NOMO-1 treated with DMSO at 0.1 percent for 48 hours (cell line): ENCODE results near the gene SLC37A2.

Experiments
- DNase-seq: peaks from one replicate; lab custom pipeline; 2025; ENCODE audit not compliant: unreplicated experiment; lab: John Stamatoyannopoulos, UW

The SLC37A2 gene

DNA sequence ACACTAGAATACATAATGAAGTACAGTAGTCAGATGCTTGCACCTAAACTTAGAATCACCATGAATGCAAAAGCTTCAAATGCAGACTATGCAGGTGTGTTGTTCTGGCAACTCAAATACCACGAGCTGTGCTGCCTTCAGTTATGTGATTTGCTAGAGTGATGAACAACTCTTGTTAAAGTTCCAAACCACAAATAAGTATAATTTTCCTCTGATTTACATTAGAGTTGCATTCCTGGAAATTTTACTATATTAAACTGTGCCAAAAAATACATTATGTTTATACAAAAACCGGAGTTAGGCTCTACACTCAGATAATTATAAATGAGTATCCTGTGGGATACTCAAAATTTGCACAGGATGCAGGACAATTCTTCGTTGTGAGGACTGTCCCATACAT, 45.4 kb downstream of the SLC37A2 start:
- no peak for DNase-seq

DNA sequence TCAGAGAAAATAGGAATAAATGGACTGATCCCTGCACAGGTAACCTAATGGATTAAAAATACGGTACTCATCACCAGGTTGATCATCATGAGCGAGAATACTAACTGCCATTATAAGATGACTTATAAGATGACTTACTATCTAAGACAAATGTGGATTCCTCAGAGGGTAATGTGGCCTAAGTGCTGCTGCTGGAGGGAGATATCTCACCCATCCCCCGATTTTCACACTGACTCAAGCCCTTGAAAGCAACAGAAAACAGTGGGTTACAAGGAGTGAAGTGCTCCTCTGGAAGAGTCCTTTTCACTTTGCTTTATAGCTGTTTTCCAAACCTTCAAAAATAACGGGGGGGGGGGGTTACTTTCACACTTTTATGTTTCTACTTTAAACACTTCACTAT, 47.4 kb downstream of the SLC37A2 start:
- no peak for DNase-seq

DNA sequence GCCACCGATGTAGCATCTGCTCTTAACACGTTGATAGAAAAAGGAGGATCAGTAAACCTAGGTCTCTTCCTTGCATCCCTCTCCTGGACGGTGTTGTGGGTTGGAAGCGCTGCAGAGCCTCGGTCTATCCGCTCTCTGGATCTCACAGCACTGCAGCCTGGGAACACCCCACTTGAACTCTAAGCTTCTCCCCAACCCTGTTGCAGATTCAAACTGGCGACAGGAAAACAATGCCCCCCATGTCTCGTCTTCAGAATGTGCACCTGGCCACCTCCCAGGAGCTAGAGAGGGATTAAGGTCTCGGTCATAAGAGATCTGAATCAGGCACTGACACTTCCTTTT, 47.9 kb downstream of the SLC37A2 start:
- peak; percentile 42 for DNase-seq

DNA sequence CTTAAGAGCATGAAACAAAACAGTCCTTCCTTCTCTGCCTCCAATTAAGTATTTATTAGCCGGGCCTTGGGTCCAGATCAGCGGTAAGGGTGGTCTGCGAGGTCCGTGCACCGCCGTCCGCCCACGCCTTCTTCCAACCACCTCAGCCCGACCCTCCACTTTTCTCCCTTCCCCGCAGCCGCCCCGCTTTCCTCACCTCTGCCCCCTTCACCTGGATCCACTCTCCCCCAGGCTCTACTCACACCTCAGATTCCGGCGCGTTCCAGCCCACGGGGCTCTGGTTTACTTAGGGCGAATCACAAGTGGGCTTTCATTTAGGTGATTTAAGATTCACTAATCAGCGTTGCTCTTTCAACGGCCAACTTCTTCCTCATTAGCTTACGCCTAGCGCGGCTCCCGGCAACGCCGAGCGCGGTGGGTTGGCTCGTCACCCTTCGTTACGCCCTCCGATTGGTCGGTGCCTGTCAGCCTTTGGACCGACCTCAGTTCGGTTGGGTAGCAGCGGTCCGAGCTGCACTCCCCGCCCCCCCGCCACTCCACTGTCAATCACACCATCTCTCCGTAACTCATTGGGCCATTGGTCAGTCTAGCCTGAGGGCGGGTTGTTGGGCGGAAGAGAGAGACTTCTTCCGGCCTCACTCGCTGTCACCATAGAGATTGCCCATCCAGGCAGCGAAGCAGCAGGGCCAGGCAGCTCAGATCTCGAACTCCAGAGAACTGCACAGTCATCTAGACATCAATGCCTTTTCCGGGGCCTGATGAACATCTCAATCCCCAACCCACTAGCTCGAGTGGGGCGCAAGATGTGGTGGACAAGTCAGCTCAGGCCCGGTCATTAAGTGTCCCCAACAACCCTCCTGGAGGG, 48.5 kb downstream of the SLC37A2 start, which contains the start of gene TMEM218:
Gene TMEM218 (minus strand): TSS at position 284 of the 865 bp plus-strand sequence. CDS start 9,385 bp downstream, outside the sequence.
- peak; percentile 98 for DNase-seq

DNA sequence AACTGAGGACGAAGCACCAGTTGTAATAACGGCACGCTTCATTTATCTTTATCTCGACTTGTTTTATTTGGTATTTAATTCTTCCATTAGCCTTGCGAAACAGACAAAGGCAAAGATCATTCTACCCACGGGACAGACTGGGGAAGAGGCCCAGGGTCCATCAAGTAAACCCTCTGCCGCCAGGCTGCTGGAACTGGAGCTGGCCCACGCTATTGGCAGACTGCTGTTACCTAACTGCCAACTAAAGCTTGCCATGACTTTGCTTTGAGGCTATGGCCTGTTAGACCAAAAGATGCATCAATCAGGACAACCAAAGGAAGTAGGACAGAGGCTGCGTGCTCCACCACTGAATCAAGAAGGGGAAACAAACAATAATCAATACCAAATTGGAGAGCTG, 49.1 kb downstream of the SLC37A2 start:
- DNase-seq = no peak

DNA sequence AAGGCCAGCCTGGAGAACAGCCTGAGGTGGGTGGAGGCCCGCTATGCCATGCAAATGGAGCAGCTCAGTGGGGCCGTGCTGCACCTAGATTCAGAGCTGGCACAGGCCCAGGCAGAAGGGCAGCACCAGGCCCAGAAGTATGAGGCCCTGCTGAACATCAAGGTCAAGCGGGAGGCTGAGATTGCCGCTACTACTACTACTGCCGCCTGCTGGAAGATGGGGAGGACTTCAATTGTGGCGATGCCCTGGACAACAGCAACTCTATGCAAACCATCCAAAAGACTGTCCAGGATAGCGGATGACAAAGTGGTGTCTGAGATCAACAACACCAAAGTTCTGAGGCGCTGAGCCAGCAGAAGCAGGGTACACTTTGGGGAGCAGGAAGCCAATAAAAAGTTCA, 51.4 kb downstream of the SLC37A2 start:
- no peak for DNase-seq

DNA sequence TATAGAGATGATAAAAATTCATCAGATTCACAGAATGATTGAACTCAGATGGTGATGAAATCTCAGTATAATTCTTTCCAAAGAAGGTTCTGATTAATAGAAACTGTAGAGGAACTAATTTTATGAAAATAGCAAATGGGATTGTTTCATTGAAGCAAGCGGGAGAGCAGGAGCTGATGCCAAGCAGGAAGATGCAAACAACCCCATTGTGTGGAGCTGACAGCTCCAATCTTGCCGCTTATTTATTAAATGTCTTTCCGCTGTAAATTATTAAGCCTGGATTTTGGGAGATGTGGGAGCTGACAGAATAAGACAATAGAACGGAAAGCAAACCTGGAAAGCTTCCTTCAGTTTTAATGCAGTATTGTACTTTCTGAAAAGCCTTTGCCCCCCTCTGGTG, 54.3 kb downstream of the SLC37A2 start:
- DNase-seq = no peak

DNA sequence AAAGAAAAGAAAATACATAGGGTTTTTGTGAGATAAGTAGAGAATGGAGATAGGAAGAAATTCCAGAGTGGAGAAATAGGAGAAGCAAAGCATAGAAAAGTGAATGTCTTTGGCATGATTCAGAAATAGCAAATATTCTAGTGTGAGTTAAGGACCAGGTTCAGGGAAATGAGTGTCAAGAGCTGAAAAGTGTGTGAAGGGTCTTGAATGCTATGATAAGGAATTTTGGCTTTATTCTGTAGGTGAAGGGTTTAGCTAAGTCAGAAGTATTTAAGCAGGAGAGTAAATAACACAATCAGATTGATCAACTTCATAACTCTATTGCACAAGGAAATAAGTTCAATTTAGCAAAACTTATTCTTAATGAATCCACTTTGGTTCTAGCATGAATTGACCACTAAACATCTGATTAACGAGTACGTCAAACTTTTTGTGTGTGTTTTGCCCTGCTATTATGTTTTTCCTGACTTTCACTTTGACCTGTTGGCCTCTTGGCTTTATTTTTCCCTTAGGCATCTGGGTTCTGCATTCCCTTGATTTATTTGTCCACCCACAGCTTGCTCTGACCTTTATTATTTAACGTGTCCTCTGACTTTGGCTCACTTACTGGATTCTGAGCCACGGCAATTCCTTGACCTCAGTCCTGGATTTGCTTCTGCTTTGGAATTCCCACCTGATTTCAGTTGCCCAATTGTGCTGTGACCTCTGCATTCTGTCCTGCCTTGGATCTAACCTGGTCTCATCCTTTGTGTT, 60.3 kb downstream of the SLC37A2 start:
- no peak for DNase-seq

DNA sequence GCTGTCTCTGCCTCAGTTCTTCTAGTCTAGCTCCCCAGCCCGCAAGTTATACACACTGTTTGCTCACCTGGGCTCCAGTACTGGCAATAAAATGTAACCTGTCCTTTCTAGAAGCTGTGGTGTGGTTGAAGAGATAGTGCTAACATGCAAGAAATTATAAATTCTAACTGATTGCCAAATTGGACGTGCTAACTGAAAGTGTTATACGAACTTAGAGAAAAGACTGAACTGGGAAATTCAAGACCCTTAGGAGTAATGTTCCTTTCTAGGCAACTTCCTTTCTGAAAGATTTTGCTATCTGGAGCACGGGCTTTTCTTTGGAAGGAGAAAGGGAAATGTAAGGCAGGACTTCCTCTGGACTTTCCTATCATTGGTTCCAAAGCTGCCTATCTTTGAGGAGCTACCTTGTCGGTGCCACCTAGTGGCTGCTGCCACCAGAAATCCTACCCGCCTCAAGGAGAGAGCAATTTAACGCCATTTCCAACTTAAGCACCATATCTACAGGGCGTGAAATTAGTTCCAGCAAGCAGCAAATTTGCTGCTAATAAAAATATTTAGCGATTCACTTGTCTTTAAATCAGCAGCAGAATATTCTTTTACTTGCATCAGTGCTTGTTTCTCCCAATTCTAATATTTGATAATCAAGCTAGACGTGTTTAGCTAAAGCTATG, 61.0 kb downstream of the SLC37A2 start:
- peak; percentile 79 for DNase-seq

DNA sequence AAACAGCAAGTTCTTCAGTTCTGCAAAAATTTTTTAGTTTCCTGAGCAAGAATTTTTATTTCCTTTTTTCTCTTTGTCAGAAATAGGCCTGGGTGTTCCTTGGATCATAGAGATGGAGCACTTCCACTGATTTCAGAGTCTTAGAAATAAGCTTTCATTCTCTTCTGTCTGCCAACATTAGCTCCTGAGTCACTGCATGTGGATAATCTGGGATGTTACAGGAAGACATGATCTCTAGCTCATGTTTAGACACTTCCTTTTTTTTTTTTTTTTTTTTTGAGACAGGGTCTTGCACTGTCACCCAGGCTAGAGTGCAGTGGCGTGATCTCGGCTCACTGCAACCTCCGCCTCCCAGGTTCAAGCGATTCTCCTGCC, 61.5 kb downstream of the SLC37A2 start:
- DNase-seq = no peak

DNA sequence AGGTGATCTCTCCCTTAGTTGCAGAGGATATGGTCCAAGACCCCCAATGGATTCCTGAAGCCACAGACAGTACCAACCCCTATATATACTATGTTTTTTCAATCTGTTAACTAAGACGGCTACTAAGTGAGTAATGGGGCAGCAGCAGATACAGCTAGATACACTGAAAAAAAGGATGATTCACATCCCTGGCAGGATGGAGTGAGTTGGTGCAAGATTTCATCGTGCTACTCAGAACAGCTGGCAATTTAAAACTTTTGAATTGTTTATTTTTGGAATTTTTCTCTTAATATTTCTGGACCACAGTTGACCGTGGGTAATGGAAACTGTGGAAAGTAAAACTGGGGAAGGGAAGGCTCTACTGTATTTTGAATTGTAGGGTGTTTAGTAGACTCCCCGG, 65.3 kb downstream of the SLC37A2 start:
- DNase-seq = no peak

DNA sequence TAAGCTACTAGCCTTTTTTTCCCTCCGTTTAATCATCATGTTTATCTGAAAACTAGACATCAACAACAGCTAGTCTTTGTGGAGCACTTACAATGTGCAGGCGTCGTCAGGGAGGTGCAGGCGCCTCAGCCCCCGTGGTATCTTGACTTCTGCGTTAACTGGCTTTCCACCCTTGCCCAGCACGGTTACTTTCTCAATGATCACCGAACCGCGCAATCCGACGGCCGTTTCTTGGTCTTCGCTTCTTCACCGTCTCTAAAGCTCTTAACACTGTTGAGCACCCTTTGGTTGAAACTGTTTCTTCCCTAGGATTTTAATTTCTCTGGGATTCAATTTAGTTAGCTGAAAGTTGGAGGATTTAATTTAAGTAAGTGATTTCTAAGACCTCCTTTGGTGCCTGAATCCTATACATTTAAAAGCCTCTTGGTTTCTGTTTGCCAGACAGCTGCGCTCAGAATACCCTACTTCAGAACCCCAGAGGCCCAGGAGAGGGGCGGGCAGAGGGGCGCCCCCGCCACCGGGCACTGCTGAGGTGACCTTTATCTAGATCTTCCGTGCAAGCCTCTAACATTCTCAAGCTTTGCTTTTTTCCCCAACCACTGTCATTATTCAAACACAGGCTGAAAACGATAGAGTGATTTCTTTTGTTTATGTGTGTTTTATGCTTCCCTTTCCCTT, 66.3 kb downstream of the SLC37A2 start:
- no peak for DNase-seq

DNA sequence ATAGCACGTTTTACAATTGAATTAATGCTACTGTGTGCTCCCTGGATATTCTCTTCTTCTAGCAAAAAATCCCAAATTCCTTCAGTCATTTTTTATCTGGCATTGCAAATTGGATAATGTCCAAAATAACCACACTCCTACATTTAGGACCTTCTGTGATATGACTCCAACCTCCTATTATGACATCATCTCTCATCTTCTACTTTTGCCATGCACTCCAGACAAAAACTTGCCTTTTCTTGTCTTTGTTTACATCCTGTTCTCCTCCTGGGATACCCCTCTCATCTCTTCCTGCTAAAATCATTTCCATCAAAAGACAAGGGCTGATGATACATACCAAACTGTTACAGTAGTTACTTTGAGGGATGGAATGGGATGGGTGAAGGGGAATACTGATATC, 69.0 kb downstream of the SLC37A2 start:
- DNase-seq = no peak

DNA sequence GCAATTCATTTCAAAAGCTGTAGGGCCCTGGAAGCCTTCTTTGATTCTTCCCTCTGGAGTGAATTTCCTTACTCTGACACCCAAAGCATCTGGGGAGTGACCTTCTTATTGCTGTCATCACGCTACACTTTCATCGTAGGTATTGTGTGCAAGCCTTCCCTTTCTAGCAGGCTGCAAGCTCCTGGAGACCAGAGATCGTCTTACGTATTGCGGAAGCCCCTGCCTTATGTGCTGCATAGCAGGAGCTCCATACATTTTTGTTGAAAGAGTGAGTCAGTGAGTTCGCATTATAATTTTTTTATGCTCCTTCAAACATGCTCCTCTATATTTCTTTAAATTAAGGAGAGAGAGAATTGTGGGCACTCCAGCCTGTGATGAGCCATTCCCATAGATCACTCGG, 69.5 kb downstream of the SLC37A2 start:
- DNase-seq = no peak

DNA sequence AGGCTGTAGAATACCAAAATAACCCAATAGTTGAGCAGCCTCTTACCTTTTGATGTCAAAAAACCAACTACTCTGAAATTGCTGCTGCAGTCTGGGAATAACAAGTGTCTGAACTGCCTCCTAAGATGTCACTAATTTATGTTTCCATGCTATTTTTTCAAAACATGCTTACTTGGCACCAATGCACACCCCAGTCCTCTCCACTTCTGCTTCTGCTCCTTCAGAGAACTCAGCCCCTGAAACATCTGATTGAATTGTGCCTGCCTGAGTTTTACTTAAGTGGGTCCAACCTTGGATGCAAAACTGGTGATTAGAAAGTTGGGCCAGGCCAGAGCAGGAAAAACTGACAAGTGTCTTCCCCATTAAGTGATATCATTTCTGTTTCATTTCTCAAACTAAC, 72.9 kb downstream of the SLC37A2 start:
- no peak for DNase-seq

DNA sequence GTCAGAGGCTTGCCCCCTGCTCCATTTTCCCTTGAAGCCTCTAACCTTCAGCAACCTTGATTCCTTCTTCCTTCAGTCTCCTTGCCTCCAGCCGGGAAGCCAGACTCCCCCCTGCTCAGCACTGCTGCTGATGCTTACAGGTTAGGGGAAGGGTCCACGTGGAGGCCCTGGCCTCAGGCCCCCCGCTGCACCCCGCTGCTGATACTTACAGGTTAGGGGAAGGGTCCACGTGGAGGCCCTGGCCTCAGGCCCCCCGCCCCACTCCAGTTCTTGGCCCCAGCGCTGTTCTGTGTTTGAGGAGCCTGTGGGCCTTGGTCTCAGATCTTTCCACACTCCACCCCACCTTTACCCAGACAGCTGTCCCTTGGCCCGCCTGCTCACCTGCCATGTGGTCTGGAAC, 75.9 kb downstream of the SLC37A2 start:
- DNase-seq = no peak

DNA sequence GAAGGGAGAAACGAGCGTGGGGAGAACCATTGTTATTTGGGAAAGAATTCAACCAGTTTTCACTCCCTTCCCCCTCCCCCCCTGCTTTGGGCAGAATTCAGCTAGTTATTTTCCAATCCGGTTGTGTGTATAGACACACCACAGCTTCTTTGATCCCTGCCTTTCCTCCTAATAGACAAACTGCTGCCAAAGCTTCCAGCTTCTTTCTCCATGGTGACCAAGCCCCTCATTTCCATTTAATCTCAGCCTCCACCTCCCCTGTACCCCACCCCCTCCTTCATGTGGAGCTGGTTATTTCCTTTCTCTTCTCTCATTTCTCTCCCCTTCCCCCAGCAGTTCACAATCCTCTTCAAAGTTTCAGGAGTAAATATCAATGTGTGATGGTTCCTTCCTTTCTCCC, 76.7 kb downstream of the SLC37A2 start:
- no peak for DNase-seq
